HFFc6 (cell line): Measurements from ENCODE around the gene PITX3. TPM values are rescaled to one million over a fixed set of nuclear protein-coding genes. Genes with fewer than 3 reads are reported as not detected.
A peak's percentile ranks its signal among the peaks of the same experiment; 100 is the strongest.

Source experiments
- DNase-seq: peaks from one replicate; pipeline ENCODE4 v3.0.0-alpha.2; 2018
- H3K27ac Mint-ChIP-seq: 2 replicates; pipeline ENCODE4 v1.8.0; 2020; ENCODE audit warnings: mild to moderate bottlenecking, mixed read lengths
- H3K27me3 Mint-ChIP-seq: 2 replicates; pipeline ENCODE4 v1.8.0; 2021; ENCODE audit warnings: mild to moderate bottlenecking, moderate library complexity, mixed read lengths; ENCODE audit not compliant: insufficient read depth
- H3K36me3 Mint-ChIP-seq: 2 replicates; pipeline ENCODE4 v1.8.0; 2021; ENCODE audit warnings: low read depth, mixed read lengths
- H3K4me1 Mint-ChIP-seq: 2 replicates; pipeline ENCODE4 v1.8.0; 2020; ENCODE audit warnings: low read depth, mixed read lengths
- H3K4me3 Mint-ChIP-seq: 2 replicates; pipeline ENCODE4 v1.8.0; 2020; ENCODE audit warnings: mild to moderate bottlenecking, moderate library complexity, mixed read lengths
- H3K9me3 Mint-ChIP-seq: 2 replicates; pipeline ENCODE4 v1.8.0; 2020; ENCODE audit warnings: mild to moderate bottlenecking, mixed read lengths
- CTCF ChIP-seq: fragments of 200-600 bp; sonication (generic); IDR thresholded peaks from 2 replicates; pipeline ENCODE4 v1.5.0; 2021; ENCODE audit warnings: antibody characterized with exemption, mild to moderate bottlenecking
- total RNA-seq, 6 experiments: library from RNA; stranded (reverse); fragmentation: NEBNext Ultra II Directional; extraction: Animal tissue kit (Norgen Biotek cat#: 25700); gene quantifications; 2 replicates in 1 of 6; 3 replicates in 5 of 6; pipeline ENCODE4 v1.2.3, GENCODE V29; 2021

The PITX3 gene
- total RNA-seq, 6 experiments from 2014 or later = 0.14 TPM; not detected in 5

GRCh38 chr10:102246261-102246660 lies 4.9 kb upstream of the PITX3 start:
- H3K4me1 Mint-ChIP-seq = peaks cover 58% of the 10 kb centered on the region
- H3K36me3 Mint-ChIP-seq = peaks cover 24% of the 10 kb centered on the region; the same call in 1 of the 2 replicates
- peak overlapping the region; percentile 88; the same call in 1 of the 2 replicates for H3K27ac Mint-ChIP-seq
- TF ChIP-seq CTCF = no peak
- no peaks in the 10 kb centered on the region for H3K9me3 Mint-ChIP-seq
- DNase-seq = peak; percentile 38
- no peaks in the 10 kb centered on the region; the same call in none of the 2 replicates for H3K27me3 Mint-ChIP-seq
- H3K4me3 Mint-ChIP-seq = peak overlapping the region; percentile 96

GRCh38 chr10:102245932-102246251 lies 4.6 kb upstream of the PITX3 start:
- Mint-ChIP-seq H3K27ac (peak overlapping the region; percentile 88), H3K36me3 (peaks cover 24% of the 10 kb centered on the region; the same call in 1 of the 2 replicates), H3K4me3 (peak overlapping the region; percentile 96), H3K27me3 (peaks cover 2% of the 10 kb centered on the region), H3K4me1 (peaks cover 61% of the 10 kb centered on the region), H3K9me3 (no peaks in the 10 kb centered on the region)
- no peak for DNase-seq
- TF ChIP-seq CTCF = no peak

GRCh38 chr10:102245082-102245931 lies 4.0 kb upstream of the PITX3 start, which contains the start of gene GBF1:
TSS of gene GBF1 (plus strand) at chr10:102245532. CDS start at chr10:102258939, 13,407 bp downstream.
- Mint-ChIP-seq H3K9me3 (no peaks in the 10 kb centered on the region), H3K4me3 (peak within 1 kb of the TSS; percentile 96), H3K27me3 (peaks cover 2% of the 10 kb centered on the region), H3K4me1 (peaks cover 67% of the 10 kb centered on the region), H3K27ac (peak within 1 kb of the TSS; percentile 88), H3K36me3 (peaks cover 24% of the 10 kb centered on the region; the same call in 1 of the 2 replicates)
- DNase-seq = peak; percentile 100
- no peak for TF ChIP-seq CTCF

- Mint-ChIP-seq H3K4me3 (peak overlapping the region; percentile 50), H3K4me1 (peaks cover 68% of the 10 kb centered on the region), H3K27ac (peak overlapping the region; percentile 75), H3K9me3 (no peaks in the 10 kb centered on the region), H3K36me3 (peaks cover 19% of the 10 kb centered on the region; the same call in 1 of the 2 replicates), H3K27me3 (peaks cover 10% of the 10 kb centered on the region)
- no peak for TF ChIP-seq CTCF
- DNase-seq = peak; percentile 88
Measured at GRCh38 chr10:102243309-102243708, 2.0 kb upstream of the PITX3 start.

- no peak for TF ChIP-seq CTCF
- H3K36me3 Mint-ChIP-seq = peaks cover 10% of the 10 kb centered on the region; the same call in 1 of the 2 replicates
- no peaks in the 10 kb centered on the region for H3K9me3 Mint-ChIP-seq
- peak overlapping the region; percentile 85 for H3K4me3 Mint-ChIP-seq
- H3K27ac Mint-ChIP-seq = peak overlapping the region; percentile 68
- H3K4me1 Mint-ChIP-seq = peaks cover 56% of the 10 kb centered on the region
- peaks cover 13% of the 10 kb centered on the region for H3K27me3 Mint-ChIP-seq
- no peak for DNase-seq
Measured at GRCh38 chr10:102242118-102242485, 790 bp upstream of the PITX3 start.
